A673 (cell line): ENCODE results near the gene SIRPA.

Source experiments
- CTCF ChIP-seq: fragments of 300-800, 200-600 bp; sonication (generic); conservative IDR thresholded peaks from 2 replicates; pipeline ENCODE4 v1.5.1; 2017; ENCODE audit warnings: low read depth, mild to moderate bottlenecking, antibody characterized with exemption, low read length, moderate library complexity, mixed read lengths
- EZH2 ChIP-seq: fragments of 200-600 bp; sonication (generic); IDR thresholded peaks from 2 replicates; pipeline ENCODE4 v1.6.1; 2017; ENCODE audit warnings: borderline replicate concordance, low read depth, mild to moderate bottlenecking, mixed read lengths, antibody characterized with exemption, low read length; ENCODE audit not compliant: poor library complexity, severe bottlenecking

GRCh38 chr20:1950836-1951235, 55.6 kb downstream of the SIRPA start:
- TF ChIP-seq CTCF (no peak), EZH2 (no peak)
